HepG2 (cell line): ENCODE results near the gene KIF26B. TPM values are rescaled to one million over a fixed set of nuclear protein-coding genes. Genes with fewer than 3 reads are reported as not detected.

Experiments used
- ATAC-seq: fragments of 200-7000 bp; cut with Tn5 transposase; 3 replicates; pipeline ENCODE4 v1.9.1; 2020; ENCODE audit warnings: mild to moderate bottlenecking, moderate library complexity
- BruUV-seq: library from RNA; stranded (reverse); fragments of 400-500 nt; replicated peaks from 2 replicates; lab custom pipeline; 2021; lab: Mats Ljungman, UMichigan
- CTCF ChIA-PET: fragments of 300-600 bp; formaldehyde crosslinking; extraction: SDS; loops from one replicate; lab custom pipeline; 2021; ENCODE audit warnings: low total read pairs, inconsistent platforms, low intra/inter-chr PET ratio; lab: Yijun Ruan, JAX
- POLR2A ChIA-PET: fragments of 350-600 bp; sonication (Branson Sonifier 250); formaldehyde crosslinking; loops from one replicate; lab custom pipeline; 2020; ENCODE audit warnings: antibody characterized with exemption, inconsistent platforms; lab: Yijun Ruan, JAX
- DNase-seq: peaks from one replicate; pipeline ENCODE4 v3.0.0-alpha.2; 2015; ENCODE audit warnings: low spot score
- FAIRE-seq: peaks from 3 replicates; lab custom pipeline; 2011; peaks lifted over from hg19 to GRCh38; lab: Jason Lieb, UNC
- H2AFZ ChIP-seq: one replicate; pipeline ENCODE4 v1.6.1; 2011; ENCODE audit warnings: low read length, inconsistent platforms
- H3K27ac ChIP-seq: fragments of 300-600 bp; 3 replicates; pipeline ENCODE4 v1.8.0; 2011; ENCODE audit warnings: mixed run types, mild to moderate bottlenecking, mixed read lengths, low read length, inconsistent platforms; ENCODE audit not compliant: insufficient read depth; ENCODE audit errors: extremely low read length
- H3K27me3 ChIP-seq, 2 experiments: fragments of 200-600 bp in 1 of 2; 2 replicates in 1 of 2; 3 replicates in 1 of 2; pipeline versions ENCODE4 v1.6.0 to v1.8.0; 2011; ENCODE audit warnings: low read length in 2 of 2, mild to moderate bottlenecking in 2 of 2, moderate library complexity in 2 of 2, inconsistent platforms in 1 of 2; ENCODE audit not compliant: insufficient read depth in 2 of 2, control insufficient read depth in 1 of 2
- H3K36me3 ChIP-seq, 2 experiments: fragments of 200-600 bp in 1 of 2; replicated peaks in 1 of 2; 2 replicates in 1 of 2; 3 replicates in 1 of 2; pipeline versions ENCODE4 v1.5.1 to v1.8.0; 2011; ENCODE audit warnings: low read length in 2 of 2, inconsistent platforms in 1 of 2; ENCODE audit not compliant: insufficient read depth in 2 of 2, control insufficient read depth in 1 of 2
- H3K4me1 ChIP-seq: 2 replicates; pipeline ENCODE4 v1.5.1; 2012; ENCODE audit warnings: low read length, inconsistent platforms; ENCODE audit not compliant: insufficient read depth
- H3K4me2 ChIP-seq: 2 replicates; pipeline ENCODE4 v1.6.0; 2011; ENCODE audit warnings: low read depth, low read length, inconsistent platforms
- H3K4me3 ChIP-seq, 3 experiments: fragments of 200-600 bp in 1 of 3; sonication (generic), shearing (Covaris generic) in 1 of 3; replicated peaks in 1 of 3; 2 replicates each; pipeline ENCODE4 v1.5.1; 2011 to 2016; ENCODE audit warnings: low read length in 3 of 3, inconsistent platforms in 2 of 3, low read depth in 2 of 3, mild to moderate bottlenecking in 2 of 3, control low read depth in 1 of 3, mixed read lengths in 1 of 3; ENCODE audit not compliant: insufficient read depth in 1 of 3
- H3K79me2 ChIP-seq: one replicate; pipeline ENCODE4 v1.6.1; 2011; ENCODE audit warnings: low read length, inconsistent platforms; ENCODE audit not compliant: insufficient read depth
- H3K9ac ChIP-seq: 2 replicates; pipeline ENCODE4 v1.6.0; 2011; ENCODE audit warnings: mild to moderate bottlenecking, low read depth, low read length, inconsistent platforms; ENCODE audit not compliant: insufficient read depth
- H3K9me3 ChIP-seq: 2 replicates; pipeline ENCODE4 v1.5.1; 2012; ENCODE audit warnings: mild to moderate bottlenecking, low read length
- H4K20me1 ChIP-seq: 2 replicates; pipeline ENCODE4 v1.6.0; 2011; ENCODE audit warnings: inconsistent platforms, mild to moderate bottlenecking, low read length, moderate library complexity; ENCODE audit not compliant: insufficient read depth
- EP300 ChIP-seq, 3 experiments: sonication (generic) in 1 of 3; formaldehyde crosslinking in 1 of 3; IDR thresholded peaks; 2 replicates each; pipeline versions ENCODE4 v1.5.1 to v1.6.1; 2011 to 2020; ENCODE audit warnings: low read depth in 2 of 3, low read length in 2 of 3, borderline replicate concordance in 1 of 3, improper control_type of control experiment in 1 of 3, mild to moderate bottlenecking in 1 of 3, missing genetic modification reagents in 1 of 3, moderate library complexity in 1 of 3
- JDP2 ChIP-seq: sonication (generic); formaldehyde crosslinking; IDR thresholded peaks from 2 replicates; pipeline ENCODE4 v1.8.1; 2022; ENCODE audit warnings: missing genetic modification reagents, borderline replicate concordance
- KMT2A ChIP-seq: sonication (generic); formaldehyde crosslinking; IDR thresholded peaks from 2 replicates; pipeline ENCODE4 v1.4.0; 2020; ENCODE audit warnings: missing genetic modification reagents
- NAIF1 ChIP-seq: sonication (generic); formaldehyde crosslinking; IDR thresholded peaks from 2 replicates; pipeline ENCODE4 v1.5.0; 2020; ENCODE audit warnings: mild to moderate bottlenecking, missing genetic modification reagents, borderline replicate concordance
- REPIN1 ChIP-seq: sonication (generic); formaldehyde crosslinking; IDR thresholded peaks from 2 replicates; pipeline ENCODE4 v1.8.0; 2022; ENCODE audit warnings: missing genetic modification reagents, low read depth, mild to moderate bottlenecking, borderline replicate concordance
- SALL1 ChIP-seq: sonication (generic); formaldehyde crosslinking; IDR thresholded peaks from 2 replicates; pipeline ENCODE4 v1.8.0; 2022; ENCODE audit warnings: mild to moderate bottlenecking, missing genetic modification reagents
- U2AF2 ChIP-seq: fragments of 200-400 bp; formaldehyde crosslinking; IDR thresholded peaks from 2 replicates; pipeline ENCODE4 v1.6.1; 2017; ENCODE audit warnings: low read depth, mild to moderate bottlenecking, low read length
- ZBTB7A ChIP-seq: sonication (generic); formaldehyde crosslinking; IDR thresholded peaks from 2 replicates; pipeline ENCODE4 v1.8.0; 2022; ENCODE audit warnings: mild to moderate bottlenecking, missing genetic modification reagents
- ZC3H13 ChIP-seq: sonication (generic); formaldehyde crosslinking; IDR thresholded peaks from 2 replicates; pipeline ENCODE4 v1.8.1; 2023; ENCODE audit warnings: mild to moderate bottlenecking, missing genetic modification reagents, moderate library complexity
- ZFX ChIP-seq: sonication (generic); formaldehyde crosslinking; IDR thresholded peaks from 2 replicates; pipeline ENCODE4 v1.4.0; 2020; ENCODE audit warnings: mild to moderate bottlenecking, low read depth, missing genetic modification reagents, moderate library complexity
- ZNF138 ChIP-seq: sonication (generic); formaldehyde crosslinking; IDR thresholded peaks from 2 replicates; pipeline ENCODE4 v1.5.0; 2020; ENCODE audit warnings: mild to moderate bottlenecking, low read depth, missing genetic modification reagents
- ZNF569 ChIP-seq: sonication (generic); formaldehyde crosslinking; IDR thresholded peaks from 2 replicates; pipeline ENCODE4 v1.5.0; 2020; ENCODE audit warnings: mild to moderate bottlenecking, missing genetic modification reagents, moderate library complexity, borderline replicate concordance
- ZNF816 ChIP-seq: sonication (generic); formaldehyde crosslinking; IDR thresholded peaks from 2 replicates; pipeline ENCODE4 v1.8.0; 2022; ENCODE audit warnings: missing genetic modification reagents, mild to moderate bottlenecking, borderline replicate concordance
- WGBS: methylation state at CpG from one replicate; pipeline ENCODE4 v1.1.6; 2017; ENCODE audit warnings: low lambda C conversion rate; 5-methylcytosine and 5-hydroxymethylcytosine counted together
- in situ Hi-C: cut with HindIII; loops from 2 replicates; pipeline ENCODE4 v1.10.0; 2017; ENCODE audit warnings: low pct_unique_long_range_greater_than_20kb; ENCODE audit not compliant: extremely low pct_ligation_motif_present
- intact Hi-C: fragments of 100-400 bp; cut with micrococcal nuclease; formaldehyde crosslinking; loops from one replicate; pipeline ENCODE4 v1.10.0; 2022; ENCODE audit not compliant: unreplicated experiment
- polyA plus RNA-seq, 8 experiments: library from polyadenylated mRNA; depleted of rRNA in 3 of 8; stranded (reverse) in 7 of 8; unstranded in 1 of 8; fragments of >200 nt; fragmentation: Illumina TruSeq in 4 of 8; extraction: Trizol in 4 of 8; gene quantifications; 2 replicates each; pipeline versions ENCODE4 v1.2.1 to v1.2.3, GENCODE V29; 2011 to 2016; ENCODE audit warnings: low read depth in 4 of 8, missing spikeins in 1 of 8, mixed read lengths in 1 of 8; ENCODE audit not compliant: insufficient read depth in 1 of 8
- total RNA-seq, 5 experiments: library from RNA; depleted of rRNA; stranded (reverse); fragments of >200 nt; fragmentation: Illumina TruSeq; extraction: Trizol; gene quantifications; 2 replicates each; pipeline ENCODE4 v1.2.3, GENCODE V29; 2016; ENCODE audit warnings: low read depth in 1 of 5
- TF ChIP-seq, protein P1 (sequence below): sonication (generic); formaldehyde crosslinking; IDR thresholded peaks from 2 replicates; pipeline ENCODE4 v1.8.1; 2023; ENCODE audit warnings: missing genetic modification reagents, mild to moderate bottlenecking, borderline replicate concordance
- TF ChIP-seq, protein P2 (sequence below): sonication (generic); formaldehyde crosslinking; IDR thresholded peaks from 2 replicates; pipeline ENCODE4 v1.4.0; 2020; ENCODE audit warnings: low read depth, mild to moderate bottlenecking, missing genetic modification reagents
- TF ChIP-seq, protein P3 (sequence below): sonication (generic); formaldehyde crosslinking; IDR thresholded peaks from 2 replicates; pipeline ENCODE4 v1.9.0; 2022; ENCODE audit warnings: missing genetic modification reagents, mild to moderate bottlenecking, borderline replicate concordance
- TF ChIP-seq, protein P4 (sequence below): sonication (generic); formaldehyde crosslinking; conservative IDR thresholded peaks from 2 replicates; pipeline ENCODE4 v1.4.0; 2020; ENCODE audit warnings: missing genetic modification reagents

KIF26B gene
- total and polyA plus RNA-seq, 2 of the 13 experiments (the other 11 are each of a cell fraction or from before 2014, with no cell fraction given): 0.08 to 0.09 TPM

DNA sequence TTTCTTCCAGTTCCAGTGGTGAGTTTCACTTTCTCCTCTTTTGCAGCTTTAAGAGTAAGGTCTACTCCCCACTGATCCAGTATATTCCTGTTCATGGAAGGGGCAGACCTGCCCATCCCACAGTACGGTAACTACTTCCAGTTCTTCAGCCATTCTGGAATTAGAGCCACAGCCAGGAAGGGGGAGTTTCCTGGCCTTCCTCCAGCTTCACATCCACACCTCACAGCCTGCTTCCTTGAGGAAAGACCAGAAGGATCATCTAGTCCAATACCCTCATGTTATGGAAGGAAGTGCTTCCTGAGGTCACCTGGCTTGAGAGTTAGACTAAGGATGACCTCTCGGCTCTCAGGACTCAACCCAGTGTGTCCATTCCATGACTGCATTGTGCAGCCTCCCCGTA lies 597.8 kb downstream of the KIF26B start (continued):
- no peak for TF ChIP-seq ZNF816 (CRISPR knock-in tag)
- TF ChIP-seq ZFX (CRISPR knock-in tag): no peak

DNA sequence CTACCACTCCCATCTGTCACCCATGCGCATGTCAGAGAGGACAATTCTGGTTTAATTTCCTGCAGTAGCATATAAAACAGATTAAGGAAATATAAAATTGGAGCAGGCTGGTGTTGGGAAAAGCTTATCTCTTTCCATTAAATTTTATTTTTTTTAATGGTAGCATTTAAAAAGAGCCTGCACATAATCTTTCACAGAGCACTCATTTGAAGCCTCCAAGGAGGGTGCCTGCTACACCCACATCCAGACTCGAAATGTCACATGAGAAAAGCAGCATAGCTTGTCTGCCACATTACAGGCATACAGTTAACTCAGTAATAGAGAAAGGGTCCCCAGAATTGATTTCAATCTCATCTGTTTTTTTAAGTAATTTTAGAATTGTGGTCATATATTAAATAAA lies 599.0 kb downstream of the KIF26B start:
- no peaks in the 10 kb centered on the region for H4K20me1 ChIP-seq
- no peaks in the 10 kb centered on the region for H3K27me3 ChIP-seq
- no peak overlapping the region for H3K9ac ChIP-seq
- CTCF ChIA-PET: no interaction called here
- H3K79me2 ChIP-seq: no peaks in the 10 kb centered on the region
- no peak for FAIRE-seq
- H3K4me2 ChIP-seq: no peak overlapping the region
- POLR2A ChIA-PET: no interaction called here
- DNase-seq: no peak
- no peaks in the 10 kb centered on the region for H3K9me3 ChIP-seq
- BruUV-seq: no TSS peak
- in situ Hi-C loops: no loop called here
- intact Hi-C loops: no loop called here
- no peak for TF ChIP-seq ZNF138 (CRISPR knock-in tag)
- TF ChIP-seq KMT2A: no peak
- TF ChIP-seq U2AF2: no peak
- no peak for TF ChIP-seq ZBTB7A (CRISPR knock-in tag)
- TF ChIP-seq, protein P1, sequence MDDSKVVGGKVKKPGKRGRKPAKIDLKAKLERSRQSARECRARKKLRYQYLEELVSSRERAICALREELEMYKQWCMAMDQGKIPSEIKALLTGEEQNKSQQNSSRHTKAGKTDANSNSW: no peak
- TF ChIP-seq ZC3H13 (CRISPR knock-in tag): no peak
- TF ChIP-seq NAIF1 (CRISPR knock-in tag): no peak
- TF ChIP-seq REPIN1: no peak
- TF ChIP-seq EP300 (IDR thresholded peaks at IDR 0.05; ENCODE audit: low read depth in 2 of 2, low read length in 2 of 2): no peak
- TF ChIP-seq EP300 (CRISPR knock-in tag; IDR thresholded peaks at IDR 0.05; ENCODE audit: borderline replicate concordance): no peak
- TF ChIP-seq, protein P2, sequence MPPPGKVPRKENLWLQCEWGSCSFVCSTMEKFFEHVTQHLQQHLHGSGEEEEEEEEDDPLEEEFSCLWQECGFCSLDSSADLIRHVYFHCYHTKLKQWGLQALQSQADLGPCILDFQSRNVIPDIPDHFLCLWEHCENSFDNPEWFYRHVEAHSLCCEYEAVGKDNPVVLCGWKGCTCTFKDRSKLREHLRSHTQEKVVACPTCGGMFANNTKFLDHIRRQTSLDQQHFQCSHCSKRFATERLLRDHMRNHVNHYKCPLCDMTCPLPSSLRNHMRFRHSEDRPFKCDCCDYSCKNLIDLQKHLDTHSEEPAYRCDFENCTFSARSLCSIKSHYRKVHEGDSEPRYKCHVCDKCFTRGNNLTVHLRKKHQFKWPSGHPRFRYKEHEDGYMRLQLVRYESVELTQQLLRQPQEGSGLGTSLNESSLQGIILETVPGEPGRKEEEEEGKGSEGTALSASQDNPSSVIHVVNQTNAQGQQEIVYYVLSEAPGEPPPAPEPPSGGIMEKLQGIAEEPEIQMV (CRISPR knock-in tag): no peak
- TF ChIP-seq ZNF569 (CRISPR knock-in tag): no peak
- TF ChIP-seq, protein P3, sequence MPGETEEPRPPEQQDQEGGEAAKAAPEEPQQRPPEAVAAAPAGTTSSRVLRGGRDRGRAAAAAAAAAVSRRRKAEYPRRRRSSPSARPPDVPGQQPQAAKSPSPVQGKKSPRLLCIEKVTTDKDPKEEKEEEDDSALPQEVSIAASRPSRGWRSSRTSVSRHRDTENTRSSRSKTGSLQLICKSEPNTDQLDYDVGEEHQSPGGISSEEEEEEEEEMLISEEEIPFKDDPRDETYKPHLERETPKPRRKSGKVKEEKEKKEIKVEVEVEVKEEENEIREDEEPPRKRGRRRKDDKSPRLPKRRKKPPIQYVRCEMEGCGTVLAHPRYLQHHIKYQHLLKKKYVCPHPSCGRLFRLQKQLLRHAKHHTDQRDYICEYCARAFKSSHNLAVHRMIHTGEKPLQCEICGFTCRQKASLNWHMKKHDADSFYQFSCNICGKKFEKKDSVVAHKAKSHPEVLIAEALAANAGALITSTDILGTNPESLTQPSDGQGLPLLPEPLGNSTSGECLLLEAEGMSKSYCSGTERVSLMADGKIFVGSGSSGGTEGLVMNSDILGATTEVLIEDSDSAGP: no peak
- no peak for TF ChIP-seq SALL1 (CRISPR knock-in tag)
- no peak for TF ChIP-seq JDP2 (CRISPR knock-in tag)
- TF ChIP-seq, protein P4, sequence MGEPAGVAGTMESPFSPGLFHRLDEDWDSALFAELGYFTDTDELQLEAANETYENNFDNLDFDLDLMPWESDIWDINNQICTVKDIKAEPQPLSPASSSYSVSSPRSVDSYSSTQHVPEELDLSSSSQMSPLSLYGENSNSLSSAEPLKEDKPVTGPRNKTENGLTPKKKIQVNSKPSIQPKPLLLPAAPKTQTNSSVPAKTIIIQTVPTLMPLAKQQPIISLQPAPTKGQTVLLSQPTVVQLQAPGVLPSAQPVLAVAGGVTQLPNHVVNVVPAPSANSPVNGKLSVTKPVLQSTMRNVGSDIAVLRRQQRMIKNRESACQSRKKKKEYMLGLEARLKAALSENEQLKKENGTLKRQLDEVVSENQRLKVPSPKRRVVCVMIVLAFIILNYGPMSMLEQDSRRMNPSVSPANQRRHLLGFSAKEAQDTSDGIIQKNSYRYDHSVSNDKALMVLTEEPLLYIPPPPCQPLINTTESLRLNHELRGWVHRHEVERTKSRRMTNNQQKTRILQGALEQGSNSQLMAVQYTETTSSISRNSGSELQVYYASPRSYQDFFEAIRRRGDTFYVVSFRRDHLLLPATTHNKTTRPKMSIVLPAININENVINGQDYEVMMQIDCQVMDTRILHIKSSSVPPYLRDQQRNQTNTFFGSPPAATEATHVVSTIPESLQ (CRISPR knock-in tag): no peak
- ATAC-seq: no peak
- 93% methylated on average over 2 of the region's 2 CpGs for WGBS
- H3K27ac ChIP-seq: no peak overlapping the region
- no peaks in the 10 kb centered on the region for H3K4me1 ChIP-seq
- H3K4me3 ChIP-seq: no peak overlapping the region
- no peak overlapping the region for H2AFZ ChIP-seq
- H3K36me3 ChIP-seq: no peaks in the 10 kb centered on the region
